GM12875 (cell line): ENCODE measurements around the gene KCNG2.

Experiments used
- H3K4me3 ChIP-seq: one replicate; pipeline ENCODE4 v1.5.1; 2011; ENCODE audit warnings: low read depth, low read length, control low read depth
- TF ChIP-seq, protein P1 (sequence below): IDR thresholded peaks from 2 replicates; pipeline ENCODE4 v1.5.1; 2011; ENCODE audit warnings: low read depth, mild to moderate bottlenecking, control low read depth, inconsistent platforms, low read length, moderate library complexity, borderline replicate concordance; ENCODE audit not compliant: insufficient read depth

KCNG2 gene

DNA sequence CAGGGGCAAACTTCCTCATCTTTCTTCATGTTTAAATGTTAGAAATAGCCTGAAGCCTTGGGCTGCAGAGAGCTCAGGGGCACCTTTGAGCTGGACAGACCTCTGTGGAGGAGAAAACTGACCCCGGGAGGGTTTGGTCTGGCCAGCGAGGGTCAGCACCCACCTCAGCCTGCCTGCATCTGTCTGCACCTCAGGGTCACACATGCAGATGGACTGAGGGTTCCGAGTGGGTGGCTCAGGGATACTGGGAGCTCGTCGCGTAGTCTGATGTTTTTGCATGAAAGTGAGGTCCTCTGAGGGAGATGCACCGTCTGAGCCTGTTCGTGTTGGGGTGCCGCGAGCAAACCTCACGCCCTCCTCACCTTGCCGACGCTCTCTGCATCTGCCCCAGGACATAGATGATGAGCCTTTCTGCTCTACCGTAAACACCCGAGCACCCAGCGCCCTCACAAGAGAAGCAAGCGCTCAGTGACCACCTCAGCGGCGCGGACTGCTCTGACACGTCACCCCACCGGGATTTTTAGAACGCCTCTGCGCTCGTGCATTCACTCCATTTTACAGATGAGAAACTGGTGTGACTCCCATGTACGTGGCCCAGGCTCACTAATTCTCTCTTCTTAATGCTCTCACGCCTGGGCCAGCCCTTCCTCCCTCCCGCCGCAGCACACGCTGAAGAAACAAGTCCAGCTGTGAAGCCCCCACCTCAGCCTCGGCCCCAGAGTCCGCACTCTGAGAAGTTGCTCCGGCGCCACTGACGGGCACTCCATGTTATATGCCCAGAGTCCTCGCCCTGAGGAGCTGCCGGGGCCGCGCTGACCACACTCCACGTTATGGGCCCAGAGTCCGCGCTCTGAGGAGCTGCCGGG is 9.5 kb downstream of the KCNG2 start:
- TF ChIP-seq, protein P1, sequence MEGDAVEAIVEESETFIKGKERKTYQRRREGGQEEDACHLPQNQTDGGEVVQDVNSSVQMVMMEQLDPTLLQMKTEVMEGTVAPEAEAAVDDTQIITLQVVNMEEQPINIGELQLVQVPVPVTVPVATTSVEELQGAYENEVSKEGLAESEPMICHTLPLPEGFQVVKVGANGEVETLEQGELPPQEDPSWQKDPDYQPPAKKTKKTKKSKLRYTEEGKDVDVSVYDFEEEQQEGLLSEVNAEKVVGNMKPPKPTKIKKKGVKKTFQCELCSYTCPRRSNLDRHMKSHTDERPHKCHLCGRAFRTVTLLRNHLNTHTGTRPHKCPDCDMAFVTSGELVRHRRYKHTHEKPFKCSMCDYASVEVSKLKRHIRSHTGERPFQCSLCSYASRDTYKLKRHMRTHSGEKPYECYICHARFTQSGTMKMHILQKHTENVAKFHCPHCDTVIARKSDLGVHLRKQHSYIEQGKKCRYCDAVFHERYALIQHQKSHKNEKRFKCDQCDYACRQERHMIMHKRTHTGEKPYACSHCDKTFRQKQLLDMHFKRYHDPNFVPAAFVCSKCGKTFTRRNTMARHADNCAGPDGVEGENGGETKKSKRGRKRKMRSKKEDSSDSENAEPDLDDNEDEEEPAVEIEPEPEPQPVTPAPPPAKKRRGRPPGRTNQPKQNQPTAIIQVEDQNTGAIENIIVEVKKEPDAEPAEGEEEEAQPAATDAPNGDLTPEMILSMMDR, result no peak
- H3K4me3 ChIP-seq, result no peak overlapping the region

DNA sequence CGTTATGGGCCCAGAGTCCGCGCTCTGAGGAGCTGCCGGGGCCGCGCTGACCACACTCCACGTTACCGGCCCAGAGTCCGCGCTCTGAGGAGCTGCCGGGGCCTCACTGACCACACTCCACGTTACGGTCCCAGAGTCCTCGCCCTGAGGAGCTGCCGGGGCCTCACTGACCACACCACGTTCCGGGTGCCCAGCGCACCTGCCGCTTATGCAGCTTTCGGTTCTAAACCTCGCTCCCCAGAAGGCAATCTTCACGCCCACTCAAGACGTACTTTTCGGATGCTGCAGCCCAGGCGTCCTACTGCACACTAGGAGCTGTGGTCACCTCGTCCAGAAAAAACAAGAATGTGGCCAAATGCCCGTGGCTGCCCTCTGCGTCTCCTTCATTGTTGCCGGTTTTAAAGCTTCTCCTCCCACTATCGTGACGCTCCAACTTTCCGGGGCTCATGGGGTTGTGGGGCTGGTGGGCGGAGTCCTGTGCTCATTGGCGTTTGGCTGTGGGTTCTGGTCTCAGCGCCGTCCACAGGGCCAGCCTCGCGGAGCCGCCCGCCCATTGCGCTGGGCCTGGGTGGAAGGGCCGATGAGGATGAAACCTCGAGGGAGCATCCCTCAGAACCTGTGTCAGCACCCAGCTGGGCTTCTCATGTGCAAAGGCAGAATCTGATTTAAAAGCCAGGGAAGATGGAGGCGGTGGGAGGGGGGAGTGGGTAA is 11.9 kb downstream of the KCNG2 start:
- H3K4me3 ChIP-seq, result no peak overlapping the region
- TF ChIP-seq, protein P1, result no peak

DNA sequence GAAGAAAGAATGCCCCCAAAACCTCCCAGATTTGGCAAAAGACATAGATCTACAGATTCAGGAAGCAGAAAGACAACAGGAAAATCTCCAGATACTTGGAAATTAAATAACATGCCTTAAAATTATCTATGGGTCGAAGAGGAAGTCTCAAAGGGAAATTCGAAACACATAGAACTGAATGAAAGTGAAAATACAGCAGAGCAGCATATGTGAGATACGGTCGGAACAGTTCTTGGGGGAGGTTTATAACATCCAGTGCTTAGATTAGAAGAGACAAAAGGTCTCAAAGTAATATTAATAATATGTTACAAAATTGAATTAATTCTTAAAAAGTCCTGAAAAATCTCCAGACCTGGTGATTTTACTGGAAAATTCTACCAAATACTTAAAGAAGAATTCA is 14.3 kb downstream of the KCNG2 start:
- TF ChIP-seq, protein P1, result no peak
- H3K4me3 ChIP-seq, result no peak overlapping the region

DNA sequence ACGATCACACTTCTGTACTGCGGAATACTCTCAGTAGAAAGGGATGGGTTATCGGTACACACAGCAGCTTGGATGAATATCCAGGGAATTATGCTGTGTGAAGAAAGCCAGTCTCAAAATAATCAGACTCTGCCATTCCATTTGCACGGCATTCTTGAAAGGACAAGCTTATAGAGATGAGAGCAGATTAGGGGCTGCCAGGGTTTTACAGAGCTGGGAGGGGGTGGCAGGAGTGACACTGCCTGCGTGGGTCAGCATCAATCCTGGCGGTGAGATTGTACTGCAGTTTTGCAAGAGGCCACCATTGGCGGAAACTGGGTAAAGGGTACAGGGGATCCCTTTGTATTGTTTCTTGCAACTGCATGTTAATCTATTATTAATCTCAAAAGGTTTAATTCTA is 16.6 kb downstream of the KCNG2 start:
- TF ChIP-seq, protein P1, result no peak
- H3K4me3 ChIP-seq, result no peak overlapping the region

DNA sequence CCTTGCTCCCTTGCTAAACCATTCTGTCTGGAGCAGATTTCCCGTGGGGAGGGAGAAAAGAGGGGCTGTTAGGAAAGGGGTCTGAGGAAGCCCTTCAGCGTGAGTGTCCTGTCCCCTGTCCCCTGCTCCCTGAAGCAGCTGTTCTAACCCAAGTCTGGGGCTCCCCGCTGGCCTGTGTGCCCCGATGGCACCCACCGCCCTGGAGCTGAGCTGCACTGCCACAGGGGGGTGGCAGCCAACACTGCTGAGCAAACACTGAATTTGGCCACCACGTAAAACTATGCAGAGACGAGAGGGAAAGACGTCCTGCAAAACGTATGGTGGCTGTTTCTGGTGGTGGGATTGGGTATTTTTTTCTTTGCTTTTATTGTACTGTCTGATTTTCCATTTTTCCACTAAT is 17.9 kb downstream of the KCNG2 start:
- H3K4me3 ChIP-seq, result no peak overlapping the region
- TF ChIP-seq, protein P1, result no peak

DNA sequence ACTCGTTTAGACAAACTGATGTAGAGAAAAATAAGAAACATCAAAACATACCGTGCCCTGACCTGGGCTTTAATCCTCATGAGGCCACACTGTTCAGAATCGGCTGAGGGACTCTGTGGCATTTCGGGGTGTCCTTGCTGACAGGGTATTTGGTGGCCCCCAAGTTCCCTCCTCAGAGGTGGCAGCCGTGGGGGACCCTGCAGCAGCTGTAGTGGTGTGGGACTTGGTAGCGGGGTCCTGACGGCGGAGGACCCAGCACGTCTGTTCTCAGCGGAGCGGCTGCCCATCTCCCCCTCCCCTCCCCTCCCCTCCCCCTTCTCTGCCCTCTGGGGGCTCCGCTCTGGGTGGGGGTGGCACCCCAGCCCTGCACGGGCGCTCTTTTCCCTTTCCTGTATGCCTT is 18.4 kb downstream of the KCNG2 start:
- no peak overlapping the region for H3K4me3 ChIP-seq
- TF ChIP-seq, protein P1, result no peak
